BLaER1 (cell line): ENCODE measurements around the gene RMI1.
"Not testable (repeated sequence)": the region's sequence is repeated elsewhere in the genome, so short reads cannot be mapped to it uniquely, and the experiment has no call there.

ENCODE experiments used
- H3K27ac ChIP-seq: shearing (Covaris generic); formaldehyde crosslinking; 2 replicates; pipeline ENCODE4 v1.8.1; 2022
- H3K27me3 ChIP-seq: shearing (Covaris generic); formaldehyde crosslinking; 2 replicates; pipeline ENCODE4 v1.8.1; 2022
- H3K36me3 ChIP-seq: shearing (Covaris generic); formaldehyde crosslinking; 2 replicates; pipeline ENCODE4 v1.8.1; 2022
- H3K4me1 ChIP-seq: shearing (Covaris generic); formaldehyde crosslinking; 2 replicates; pipeline ENCODE4 v1.8.1; 2022
- H3K4me2 ChIP-seq: shearing (Covaris generic); formaldehyde crosslinking; 2 replicates; pipeline ENCODE4 v1.8.1; 2022
- H3K4me3 ChIP-seq: shearing (Covaris generic); formaldehyde crosslinking; 2 replicates; pipeline ENCODE4 v1.8.1; 2022
- H3K9ac ChIP-seq: shearing (Covaris generic); formaldehyde crosslinking; 2 replicates; pipeline ENCODE4 v1.8.1; 2022
- H3K9me3 ChIP-seq: shearing (Covaris generic); formaldehyde crosslinking; 2 replicates; pipeline ENCODE4 v1.8.1; 2022
- H4K20me1 ChIP-seq: shearing (Covaris generic); formaldehyde crosslinking; 2 replicates; pipeline ENCODE4 v1.8.1; 2022
- Cebpa-rat ChIP-seq: shearing (Covaris generic); IDR thresholded peaks from 2 replicates; pipeline ENCODE4 v1.8.1; 2022

Gene RMI1

GRCh38 chr9:84000186-84000585 lies 19.6 kb downstream of the RMI1 start:
- H3K4me1 ChIP-seq: peaks cover 6% of the 10 kb centered on the region; the same call in 1 of the 2 replicates
- H3K27ac ChIP-seq: no peak overlapping the region
- H3K4me3 ChIP-seq: no peak overlapping the region
- peaks cover 20% of the 10 kb centered on the region; the same call in 1 of the 2 replicates for H4K20me1 ChIP-seq
- H3K4me2 ChIP-seq: no peak overlapping the region
- no peak overlapping the region for H3K9ac ChIP-seq
- H3K36me3 ChIP-seq: peaks cover 75% of the 10 kb centered on the region
- H3K9me3 ChIP-seq: no peaks in the 10 kb centered on the region
- TF ChIP-seq Cebpa-rat: no peak
- no peaks in the 10 kb centered on the region for H3K27me3 ChIP-seq

- H3K36me3 ChIP-seq: peaks cover 81% of the 10 kb centered on the region
- TF ChIP-seq Cebpa-rat: no peak
Measured at GRCh38 chr9:84001621-84002020, 21.0 kb downstream of the RMI1 start.

GRCh38 chr9:84002344-84002743 lies 21.7 kb downstream of the RMI1 start:
- no peak overlapping the region for H3K27ac ChIP-seq
- no peaks in the 10 kb centered on the region for H3K9me3 ChIP-seq
- peaks cover 6% of the 10 kb centered on the region; the same call in 1 of the 2 replicates for H3K4me1 ChIP-seq
- H3K4me3 ChIP-seq: no peak overlapping the region
- TF ChIP-seq Cebpa-rat: no peak
- H3K4me2 ChIP-seq: 0 out of 2 replicates have a peak overlapping the region, but pooled peaks have one; percentile 12
- peaks cover 6% of the 10 kb centered on the region; the same call in 1 of the 2 replicates for H4K20me1 ChIP-seq
- H3K36me3 ChIP-seq: peaks cover 83% of the 10 kb centered on the region
- no peaks in the 10 kb centered on the region for H3K27me3 ChIP-seq
- H3K9ac ChIP-seq: no peak overlapping the region

More at GRCh38 chr9:84001621-84002020, 21.0 kb downstream of the RMI1 start:
- no peaks in the 10 kb centered on the region for H3K9me3 ChIP-seq
- H4K20me1 ChIP-seq: peaks cover 11% of the 10 kb centered on the region; the same call in 1 of the 2 replicates
- no peaks in the 10 kb centered on the region for H3K27me3 ChIP-seq
- no peak overlapping the region for H3K4me2 ChIP-seq
- H3K9ac ChIP-seq: no peak overlapping the region
- no peak overlapping the region for H3K27ac ChIP-seq
- peaks cover 6% of the 10 kb centered on the region; the same call in 1 of the 2 replicates for H3K4me1 ChIP-seq
- no peak overlapping the region for H3K4me3 ChIP-seq

GRCh38 chr9:84003246-84003645 lies 22.6 kb downstream of the RMI1 start:
- peaks cover 6% of the 10 kb centered on the region; the same call in 1 of the 2 replicates for H3K4me1 ChIP-seq
- no peak overlapping the region for H3K4me2 ChIP-seq
- no peak overlapping the region for H3K4me3 ChIP-seq
- no peaks in the 10 kb centered on the region for H3K9me3 ChIP-seq
- H3K9ac ChIP-seq: no peak overlapping the region
- TF ChIP-seq Cebpa-rat: no peak
- H3K27ac ChIP-seq: no peak overlapping the region
- H3K36me3 ChIP-seq: peaks cover 86% of the 10 kb centered on the region
- H3K27me3 ChIP-seq: no peaks in the 10 kb centered on the region
- H4K20me1 ChIP-seq: no peaks in the 10 kb centered on the region

GRCh38 chr9:84007662-84008061 lies 27.1 kb downstream of the RMI1 start:
- no peaks in the 10 kb centered on the region for H3K9me3 ChIP-seq
- H3K27me3 ChIP-seq: no peaks in the 10 kb centered on the region
- no peaks in the 10 kb centered on the region for H4K20me1 ChIP-seq
- TF ChIP-seq Cebpa-rat: no peak
- H3K9ac ChIP-seq: no peak overlapping the region
- no peak overlapping the region for H3K27ac ChIP-seq
- peaks cover 47% of the 10 kb centered on the region for H3K36me3 ChIP-seq
- H3K4me2 ChIP-seq: no peak overlapping the region
- no peaks in the 10 kb centered on the region for H3K4me1 ChIP-seq
- H3K4me3 ChIP-seq: no peak overlapping the region

GRCh38 chr9:84024041-84024575 lies 43.5 kb downstream of the RMI1 start:
- no peak overlapping the region for H3K9ac ChIP-seq
- H3K27ac ChIP-seq: no peak overlapping the region
- no peaks in the 10 kb centered on the region for H3K36me3 ChIP-seq
- H3K4me1 ChIP-seq: no peaks in the 10 kb centered on the region
- H3K27me3 ChIP-seq: no peaks in the 10 kb centered on the region
- no peak overlapping the region for H3K4me3 ChIP-seq
- no peak for TF ChIP-seq Cebpa-rat
- H3K4me2 ChIP-seq: no peak overlapping the region
- H4K20me1 ChIP-seq: no peaks in the 10 kb centered on the region
- no peaks in the 10 kb centered on the region for H3K9me3 ChIP-seq

GRCh38 chr9:84027201-84027600 lies 46.6 kb downstream of the RMI1 start:
- no peaks in the 10 kb centered on the region for H3K4me1 ChIP-seq
- no peak overlapping the region for H3K27ac ChIP-seq
- no peaks in the 10 kb centered on the region for H3K36me3 ChIP-seq
- H3K9me3 ChIP-seq: no peaks in the 10 kb centered on the region
- H3K9ac ChIP-seq: no peak overlapping the region
- no peaks in the 10 kb centered on the region for H4K20me1 ChIP-seq
- H3K27me3 ChIP-seq: no peaks in the 10 kb centered on the region
- H3K4me2 ChIP-seq: no peak overlapping the region
- TF ChIP-seq Cebpa-rat: no peak
- H3K4me3 ChIP-seq: no peak overlapping the region

GRCh38 chr9:84031534-84031933 lies 50.9 kb downstream of the RMI1 start:
- TF ChIP-seq Cebpa-rat: no peak
- H3K4me3 ChIP-seq: no peak overlapping the region
- H3K27ac ChIP-seq: no peak overlapping the region
- H3K36me3 ChIP-seq: no peaks in the 10 kb centered on the region
- H3K9me3 ChIP-seq: no peaks in the 10 kb centered on the region
- H3K9ac ChIP-seq: no peak overlapping the region
- H3K4me1 ChIP-seq: no peaks in the 10 kb centered on the region
- no peak overlapping the region for H3K4me2 ChIP-seq
- no peaks in the 10 kb centered on the region for H3K27me3 ChIP-seq
- no peaks in the 10 kb centered on the region for H4K20me1 ChIP-seq

- not testable (repeated sequence) for H3K27me3 ChIP-seq, H3K27ac ChIP-seq, H3K4me2 ChIP-seq, H4K20me1 ChIP-seq, H3K4me1 ChIP-seq, H3K36me3 ChIP-seq, H3K4me3 ChIP-seq, H3K9ac ChIP-seq
- peaks cover 35% of the 10 kb centered on the region for H3K9me3 ChIP-seq
Measured at GRCh38 chr9:84041857-84042256, 61.3 kb downstream of the RMI1 start.

GRCh38 chr9:84045481-84046097 lies 65.0 kb downstream of the RMI1 start:
- TF ChIP-seq Cebpa-rat: no peak
- Histone ChIP-seq H4K20me1 (no peaks in the 10 kb centered on the region), H3K9me3 (peaks cover 35% of the 10 kb centered on the region), H3K9ac (no peak overlapping the region), H3K4me2 (no peak overlapping the region), H3K27ac (no peak overlapping the region), H3K27me3 (no peaks in the 10 kb centered on the region), H3K4me1 (no peaks in the 10 kb centered on the region), H3K36me3 (no peaks in the 10 kb centered on the region), H3K4me3 (no peak overlapping the region)
